ENCODE measurements around the gene NFIB.

- TF ChIP-seq EZH2 (IDR thresholded peaks at IDR 0.05; ENCODE audit: borderline replicate concordance) (no peak), CTCF (IDR thresholded peaks at IDR 0.05; ENCODE audit: poor library complexity) (no peak), EZH2phosphoT487 (IDR thresholded peaks at IDR 0.05; ENCODE audit: low read depth, severe bottlenecking, unreplicated experiment) (no peak)
Measured at GRCh38 chr9:14189578-14189977, 124.4 kb downstream of the NFIB start.

All from hepatocyte (in vitro differentiated cells).